Effector CD4-positive, alpha-beta T cell (primary cell): Measurements from ENCODE around the gene PAOX.
"Not testable (repeated sequence)": the region's sequence is repeated elsewhere in the genome, so short reads cannot be mapped to it uniquely, and the experiment has no call there.

Source experiments
- DNase-seq: peaks from one replicate; pipeline ENCODE4 v3.0.0-alpha.2; 2020

Gene PAOX

DNA sequence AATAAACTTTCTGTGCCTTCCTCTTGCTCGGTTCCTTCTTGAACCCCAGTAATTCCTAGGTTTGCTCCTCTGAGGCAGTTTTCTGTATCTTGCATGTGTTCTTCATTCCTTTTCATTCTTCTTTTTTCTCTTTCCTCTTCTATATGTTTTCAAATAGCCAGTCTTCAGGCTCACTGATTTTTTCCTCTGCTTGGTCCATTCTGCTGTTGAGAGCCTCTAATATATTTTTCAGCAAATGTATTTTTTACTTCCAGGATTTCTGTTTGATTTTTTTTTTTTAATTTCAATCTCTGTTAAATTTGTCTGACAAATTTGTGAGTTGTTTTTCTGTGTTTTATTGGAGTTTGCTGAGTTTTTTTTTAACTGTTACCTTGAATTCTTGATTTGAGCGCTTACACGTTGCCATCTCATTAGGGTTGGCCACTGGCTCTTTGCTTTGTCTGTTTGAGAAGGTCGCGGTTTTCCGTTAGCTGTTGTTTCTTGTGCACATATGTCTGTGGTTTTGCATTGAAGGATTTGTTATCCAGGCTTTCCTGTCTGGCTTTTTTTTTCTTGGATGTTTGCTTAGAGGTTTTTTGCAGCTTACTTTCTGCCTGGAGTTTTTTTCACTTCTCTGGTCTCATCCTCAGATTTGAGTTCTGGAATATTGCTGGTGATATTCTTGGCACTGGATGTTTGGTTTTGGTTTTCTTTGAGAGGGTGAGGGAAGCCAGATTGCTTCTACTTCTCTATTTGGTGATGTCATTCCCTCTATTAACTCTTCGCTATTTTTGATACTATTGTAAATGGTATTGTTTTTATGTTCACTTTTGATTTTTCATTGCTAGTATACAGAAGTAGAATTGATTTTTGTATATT is 32.7 kb downstream of the PAOX start:
- DNase-seq = no peak

DNA sequence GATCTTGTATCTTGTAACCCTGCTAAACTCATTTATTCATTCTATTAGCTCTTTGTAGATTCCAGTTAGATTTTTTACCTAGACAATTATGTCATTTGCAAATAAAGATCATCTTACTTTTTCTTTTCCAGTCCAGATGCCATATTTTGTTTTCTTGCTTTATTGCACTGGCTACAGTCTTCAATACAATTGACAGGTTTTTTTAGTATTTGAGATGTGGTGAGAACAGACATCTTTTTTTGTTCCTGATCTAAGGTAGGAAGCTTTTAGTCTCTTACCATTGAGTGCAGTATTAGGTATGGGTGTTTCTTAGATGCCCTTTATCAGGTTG is 33.3 kb downstream of the PAOX start:
- no peak for DNase-seq

DNA sequence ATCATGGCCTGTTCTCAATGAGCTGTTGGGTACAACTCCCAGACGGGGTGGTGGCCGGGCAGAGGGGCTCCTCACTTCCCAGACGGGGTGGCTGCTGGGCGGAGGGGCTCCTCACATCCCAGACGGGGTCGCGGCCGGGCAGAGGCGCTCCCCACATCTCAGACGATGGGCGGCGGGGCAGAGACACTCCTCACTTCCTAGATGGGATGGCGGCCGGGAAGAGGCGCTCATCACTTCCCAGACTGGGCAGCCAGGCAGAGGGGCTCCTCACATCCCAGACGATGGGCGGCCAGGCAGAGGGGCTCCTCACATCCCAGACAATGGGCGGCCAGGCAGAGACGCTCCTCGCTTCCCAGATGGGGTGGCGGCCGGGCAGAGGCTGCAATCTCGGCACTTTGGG is 35.3 kb downstream of the PAOX start:
- DNase-seq = not testable (repeated sequence)

DNA sequence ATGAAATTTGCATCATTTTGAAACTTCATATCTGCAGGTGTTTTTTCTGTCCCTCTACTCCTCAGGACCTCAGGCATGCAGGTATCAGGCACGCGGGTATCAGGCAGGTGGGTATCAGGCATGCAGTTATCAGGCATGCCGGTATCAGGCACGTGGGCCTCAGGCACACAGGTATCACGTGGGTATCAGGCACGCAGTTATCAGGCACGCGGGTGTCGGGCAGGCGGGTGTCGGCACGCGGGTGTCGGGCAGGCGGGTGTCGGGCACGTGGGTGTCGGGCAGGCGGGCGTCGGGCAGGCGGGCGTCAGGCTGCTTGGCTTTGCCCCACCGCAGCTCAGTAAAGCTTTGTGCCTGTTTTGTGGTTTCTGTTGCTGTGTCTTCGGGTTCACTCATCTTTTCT is 36.7 kb downstream of the PAOX start:
- no peak for DNase-seq

DNA sequence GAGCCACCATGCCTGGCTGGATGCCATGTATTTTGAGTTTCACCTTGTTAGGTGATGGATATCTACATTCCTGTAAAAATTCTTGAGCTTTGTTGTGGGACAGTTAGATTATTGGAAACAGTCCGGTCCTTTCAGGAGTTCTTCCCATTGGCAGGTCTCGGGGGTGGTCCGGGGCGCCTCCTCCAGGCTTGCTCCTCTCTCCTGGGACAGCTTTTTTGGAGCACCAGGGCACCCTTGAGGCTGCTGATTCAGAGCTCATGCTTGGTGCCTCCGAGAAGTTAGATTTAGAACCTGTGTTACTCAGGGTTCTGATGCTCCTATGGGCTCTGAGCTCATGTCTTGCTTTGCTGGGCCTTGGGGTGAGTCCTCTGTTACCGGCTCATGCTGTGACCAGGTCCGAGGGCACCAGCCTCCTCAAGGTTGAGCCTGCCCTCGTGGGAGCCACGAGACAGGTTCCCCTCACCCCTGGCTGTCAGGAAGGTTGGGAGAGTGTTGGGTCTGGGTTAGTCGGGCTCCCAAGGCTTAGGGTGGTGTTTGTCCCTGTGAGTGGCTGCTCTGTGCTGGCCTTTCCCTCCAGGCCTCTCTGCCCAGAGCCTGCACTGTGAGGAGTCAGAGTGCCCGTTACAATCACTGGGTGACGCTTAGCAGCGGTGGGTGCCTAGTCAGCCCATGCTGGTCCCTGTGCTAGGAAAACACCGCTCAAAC is 39.4 kb downstream of the PAOX start:
- DNase-seq = no peak

DNA sequence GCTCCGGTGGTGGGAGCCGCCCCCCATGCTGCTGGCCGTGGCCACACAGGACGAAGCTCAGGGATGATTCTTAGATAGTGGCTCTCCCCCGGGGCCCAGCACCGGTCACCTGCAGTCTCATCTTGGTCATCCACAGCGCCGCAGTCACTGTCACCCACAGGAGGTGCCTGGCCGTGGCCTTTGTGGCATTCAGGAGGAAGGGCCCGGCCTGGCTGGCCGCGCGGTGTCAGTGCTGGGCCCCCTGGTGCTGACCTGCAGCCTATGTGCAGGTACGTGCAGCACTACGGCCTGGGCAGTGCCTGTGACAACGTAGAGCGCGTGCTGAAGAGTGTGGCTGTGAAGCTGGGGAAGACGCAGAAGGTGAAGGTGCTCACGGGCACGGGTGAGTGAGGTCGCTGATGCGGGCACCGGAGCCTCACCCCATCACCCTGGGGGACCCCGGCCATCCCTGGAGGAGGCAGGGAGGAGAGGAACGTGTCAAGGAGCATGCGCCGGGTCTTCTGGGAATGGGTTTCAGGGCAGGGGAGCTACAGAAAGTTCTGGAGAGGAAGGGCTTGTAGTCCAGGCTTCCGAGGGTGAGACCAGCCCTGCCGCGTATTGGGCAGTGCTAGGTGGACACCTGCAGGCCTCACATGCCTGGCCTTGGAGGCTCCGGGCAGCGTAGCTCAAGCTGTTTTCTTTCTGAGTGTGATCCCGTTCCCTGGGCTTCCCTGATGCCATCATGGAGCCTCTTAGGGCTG is 40.3 kb downstream of the PAOX start:
- no peak for DNase-seq

DNA sequence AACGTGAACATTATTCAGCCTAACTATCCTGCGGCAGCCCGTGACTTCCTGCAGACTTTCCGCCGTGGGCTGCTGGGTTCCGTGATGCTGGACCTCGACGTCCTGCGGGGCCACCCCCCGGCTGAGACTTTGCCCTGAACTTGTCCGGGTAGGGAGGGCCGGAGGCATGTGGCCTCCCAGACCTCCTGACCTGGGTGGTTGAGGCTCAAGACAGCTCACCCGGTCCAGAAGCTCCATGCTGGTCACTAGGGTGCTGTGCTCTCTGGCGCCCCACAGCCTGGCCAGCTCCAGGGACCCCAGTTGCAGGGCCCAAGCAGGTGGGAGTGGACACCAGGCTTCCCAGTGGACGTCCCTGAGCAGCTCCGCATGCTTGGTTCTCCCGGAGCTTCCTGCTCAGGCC is 41.0 kb downstream of the PAOX start:
- DNase-seq = no peak

DNA sequence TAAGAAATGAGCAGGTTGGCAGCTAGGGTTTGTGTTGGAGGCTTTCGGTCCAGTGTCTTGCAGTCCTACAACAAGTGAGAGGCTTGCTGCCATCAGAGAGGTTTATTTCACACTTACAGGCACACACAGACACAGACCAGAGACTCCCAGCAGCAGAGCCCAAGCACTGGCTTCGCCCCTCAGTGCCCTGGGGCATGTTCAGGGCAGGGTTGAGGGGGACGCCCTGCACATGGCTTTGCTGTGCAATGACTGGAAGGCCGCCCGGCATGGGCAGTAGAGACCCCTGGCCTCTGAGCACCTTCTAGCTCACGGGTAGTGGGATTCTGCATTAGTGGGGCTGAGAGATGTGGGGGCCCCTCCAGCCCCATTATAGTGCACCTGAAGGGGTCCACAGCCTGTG is 41.5 kb downstream of the PAOX start:
- no peak for DNase-seq

DNA sequence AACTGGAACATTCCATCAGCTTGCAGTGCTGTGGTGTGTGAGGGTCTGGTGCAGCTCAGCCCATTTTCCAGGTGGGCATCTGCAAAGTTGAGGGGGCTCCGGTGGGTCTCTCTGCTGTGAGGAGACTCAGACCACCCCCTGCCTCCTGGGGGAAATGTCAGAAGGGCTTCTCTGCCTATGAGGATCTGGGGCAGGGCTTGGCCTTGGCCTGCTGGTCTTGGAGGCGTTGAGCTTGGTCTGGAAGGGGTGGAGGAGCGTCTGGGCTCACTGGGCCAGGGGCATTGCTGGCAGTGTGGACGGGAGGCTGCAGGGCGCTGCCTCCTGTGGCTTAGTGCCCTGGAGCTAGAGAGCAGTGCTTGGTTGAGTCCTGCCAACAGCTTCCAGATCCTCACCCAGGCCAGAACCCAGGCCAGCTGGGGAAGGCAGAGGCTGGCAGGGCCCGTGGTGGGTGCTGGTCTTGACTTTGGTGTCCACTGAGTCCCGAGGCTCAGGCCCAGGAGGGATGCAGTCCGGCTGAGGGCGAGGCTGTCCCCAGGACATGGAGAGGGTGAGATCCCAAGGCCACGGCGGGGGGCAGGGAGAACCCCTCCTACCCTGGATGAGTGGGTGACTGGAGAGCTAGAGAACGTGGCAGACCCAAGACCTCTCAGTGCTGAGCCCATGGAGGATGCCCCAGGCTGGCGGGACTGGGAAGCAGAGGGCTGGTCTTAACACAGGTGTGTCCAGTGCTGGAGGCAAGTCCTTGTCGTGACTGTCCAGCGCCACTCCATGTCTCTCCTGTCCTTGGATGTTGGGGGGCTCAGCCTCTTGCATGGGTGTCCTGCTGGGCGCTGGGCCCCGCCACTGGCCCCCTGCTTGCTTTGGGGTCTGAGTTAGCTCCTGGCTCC is 42.5 kb downstream of the PAOX start:
- no peak for DNase-seq

DNA sequence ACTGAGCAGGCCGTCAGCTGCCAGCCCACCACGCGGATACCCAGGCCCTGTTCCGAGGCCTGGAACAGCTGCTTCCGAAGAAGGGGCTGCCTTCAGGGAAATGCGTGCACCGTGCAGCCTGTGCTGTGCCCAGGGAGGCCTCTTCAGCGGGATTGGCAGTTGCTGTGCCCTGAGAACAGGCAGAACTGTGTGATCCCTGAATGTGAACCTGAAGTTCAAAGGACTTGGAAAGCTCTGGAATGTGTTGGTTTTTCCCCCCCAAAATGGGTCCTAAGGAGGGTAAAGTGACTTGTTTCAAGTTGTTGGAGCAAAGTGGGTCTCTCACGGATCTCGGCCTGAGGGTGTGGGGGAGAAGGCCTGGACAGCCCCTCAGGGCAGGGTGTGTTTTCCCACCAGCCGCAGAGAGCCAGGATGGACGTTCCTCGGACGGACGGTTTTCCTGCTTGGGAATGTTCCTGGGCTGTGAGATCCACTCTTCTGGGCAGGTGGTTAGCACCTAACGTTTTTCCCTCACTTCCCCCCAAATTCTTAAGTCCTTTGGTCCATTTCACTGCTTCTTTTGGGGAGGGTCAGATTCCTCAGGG is 43.3 kb downstream of the PAOX start:
- DNase-seq = no peak

DNA sequence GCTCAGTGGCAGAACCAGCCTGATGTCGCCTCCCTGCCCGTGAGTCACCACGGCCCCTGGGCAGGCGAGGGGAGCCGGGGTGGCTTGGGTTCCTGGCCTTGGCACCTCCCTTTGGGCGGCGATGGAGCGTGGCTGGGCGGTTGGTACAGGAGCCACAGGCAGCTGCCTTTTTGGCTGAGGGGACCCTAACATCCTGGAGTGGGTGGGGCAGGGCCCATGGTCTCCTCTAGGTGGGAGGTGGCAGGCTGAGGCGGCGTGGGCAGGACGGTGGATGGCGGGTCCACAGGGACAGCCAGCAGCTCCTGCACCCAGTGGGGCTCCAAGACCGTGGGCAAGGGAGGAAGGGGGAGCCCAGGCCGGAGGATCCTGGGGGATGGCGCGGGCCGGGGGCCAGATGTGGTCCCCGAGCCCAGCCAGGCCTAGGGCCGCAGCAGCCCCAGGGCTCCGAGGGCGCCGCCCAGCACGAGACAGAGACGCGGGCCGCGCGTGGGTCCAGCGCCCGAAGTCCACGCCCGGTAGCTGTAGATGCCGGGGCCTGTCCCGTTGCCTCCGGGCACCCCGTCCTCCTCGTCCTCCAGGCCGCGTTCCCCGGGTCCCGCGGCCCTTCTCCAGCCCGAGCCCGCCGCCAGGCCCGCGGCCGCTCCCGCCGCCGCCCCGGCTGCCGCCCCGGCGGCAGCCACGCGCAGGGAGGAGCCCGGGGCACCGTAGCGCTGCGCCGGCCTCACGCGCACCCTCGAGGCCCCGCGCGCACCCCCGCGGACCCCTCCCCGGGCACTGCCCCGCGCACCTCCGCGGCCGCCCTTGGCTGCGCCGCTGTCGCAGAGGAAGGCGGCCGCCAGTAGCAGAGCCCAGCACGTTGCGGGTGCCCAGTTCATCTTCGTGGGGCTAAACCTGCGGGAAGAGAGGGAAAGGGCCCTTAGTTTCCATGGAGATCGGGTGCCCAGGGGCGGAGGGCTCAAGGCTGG is 44.0 kb downstream of the PAOX start:
- no peak for DNase-seq

DNA sequence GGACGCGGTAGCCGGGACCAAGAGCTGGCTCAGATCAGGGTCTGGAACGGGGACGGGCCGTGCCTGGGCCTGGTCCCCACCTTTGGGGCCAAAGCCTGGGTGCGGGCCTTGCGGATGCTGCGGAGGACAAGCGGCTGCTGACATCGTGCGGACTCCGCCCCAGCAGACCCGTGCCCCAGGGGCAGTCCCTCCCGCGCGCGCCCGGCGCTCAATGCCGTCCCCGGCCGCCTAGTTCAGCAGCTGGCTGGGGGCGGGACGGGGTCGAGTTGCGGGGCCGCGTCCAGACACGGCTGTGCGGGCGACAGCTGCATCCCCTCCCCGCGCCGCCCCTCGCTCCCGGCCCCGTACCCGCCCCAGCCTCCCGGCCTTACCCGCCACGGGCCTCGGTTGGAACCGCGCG is 45.0 kb downstream of the PAOX start:
- DNase-seq = not testable (repeated sequence)

DNA sequence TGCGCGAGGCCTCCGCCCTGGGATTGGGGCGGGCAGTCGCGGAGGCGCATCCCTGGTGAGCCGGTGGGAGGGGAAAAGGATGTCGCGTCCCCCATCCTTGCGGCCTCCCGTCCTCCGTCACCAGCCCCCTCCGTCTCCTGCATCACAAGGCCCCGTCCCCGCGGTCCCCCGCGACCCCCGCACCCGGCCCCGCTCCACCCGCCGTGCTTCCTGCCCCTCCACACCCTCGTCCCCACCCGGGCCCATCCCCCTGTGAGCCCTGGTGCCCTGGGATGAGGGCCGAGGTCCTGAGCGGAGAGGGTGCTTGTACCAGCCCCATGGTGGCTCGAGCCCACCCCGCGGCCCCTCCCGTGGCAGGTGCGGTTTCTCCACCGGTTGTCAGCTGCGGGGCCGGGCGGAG is 45.5 kb downstream of the PAOX start, which contains the start of gene SPRN:
Gene SPRN (minus strand): TSS at position 25 of the 400 bp plus-strand sequence. CDS start 944 bp downstream, outside the sequence.
- DNase-seq = not testable (repeated sequence)

DNA sequence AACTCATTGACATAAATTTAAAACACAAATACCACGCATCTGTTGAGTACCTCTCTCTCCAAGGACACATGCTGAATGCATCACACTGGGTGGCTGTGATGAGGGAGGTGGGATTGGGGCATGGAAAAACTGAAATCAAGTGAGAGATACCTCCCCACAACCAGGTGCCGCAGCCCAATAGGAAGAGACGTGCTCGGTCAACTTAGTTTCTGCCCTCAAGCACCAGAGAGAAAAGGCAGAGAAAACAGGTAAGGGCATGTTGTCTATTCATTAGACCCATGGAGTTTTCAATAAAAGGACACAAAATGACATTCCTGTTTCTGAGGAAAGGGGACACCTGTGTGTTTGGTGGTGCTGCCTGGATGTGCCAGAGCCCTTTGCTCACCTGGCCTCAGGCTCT is 50.5 kb downstream of the PAOX start:
- DNase-seq = not testable (repeated sequence)

DNA sequence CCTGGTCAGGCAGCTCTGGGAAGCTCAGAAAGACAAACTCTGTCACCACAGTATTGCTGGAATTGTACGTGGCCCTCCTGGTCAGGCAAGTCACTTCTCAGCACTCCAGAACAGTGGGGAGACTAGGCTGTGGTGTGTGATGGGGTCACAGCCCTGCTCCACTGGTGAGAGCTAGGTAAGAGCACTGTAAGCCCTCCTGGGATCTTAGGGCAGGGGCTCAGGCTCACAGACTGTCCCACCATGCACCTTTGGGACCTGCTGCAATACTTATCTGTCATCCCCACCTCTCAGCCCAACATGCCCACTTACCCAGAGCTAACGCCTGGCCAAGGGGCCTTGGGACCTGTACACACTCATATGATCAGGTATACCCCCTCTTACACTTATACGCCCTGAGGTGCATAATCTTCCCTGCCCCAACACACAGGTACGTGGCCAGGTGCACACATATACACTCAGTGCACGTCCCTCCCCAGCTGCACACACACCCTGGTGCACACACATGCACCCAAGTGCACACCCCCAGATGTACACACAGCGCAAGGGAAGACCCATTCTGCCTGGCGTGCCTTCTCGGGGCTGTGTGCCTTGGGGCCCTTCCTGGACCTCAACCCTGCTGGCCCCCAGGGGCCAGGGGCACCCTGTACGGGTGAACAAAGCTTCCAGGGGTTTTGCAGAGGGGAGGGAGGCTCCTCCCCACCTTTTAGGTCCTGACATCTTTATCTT is 53.0 kb downstream of the PAOX start:
- DNase-seq = not testable (repeated sequence)

DNA sequence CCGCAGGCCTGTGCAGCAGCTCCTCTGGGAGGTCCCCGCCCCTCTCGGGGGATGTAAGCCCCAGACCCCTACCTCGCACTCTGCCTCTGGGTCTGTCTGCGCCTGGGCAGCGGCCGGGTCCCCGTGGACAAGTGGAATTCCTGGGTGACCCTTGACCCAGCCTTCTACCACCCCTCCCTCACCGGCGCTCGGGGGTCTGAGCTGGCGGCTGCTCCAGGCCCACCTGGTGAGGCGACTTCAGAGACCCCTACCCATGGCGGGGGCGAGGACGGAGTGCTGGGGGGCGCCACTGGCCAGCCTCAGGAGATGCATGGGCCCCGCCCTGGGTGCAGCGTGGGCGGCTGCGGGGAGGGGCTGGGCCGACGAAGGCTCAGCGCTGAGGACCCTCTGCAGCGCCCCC is 53.7 kb downstream of the PAOX start:
- not testable (repeated sequence) for DNase-seq

DNA sequence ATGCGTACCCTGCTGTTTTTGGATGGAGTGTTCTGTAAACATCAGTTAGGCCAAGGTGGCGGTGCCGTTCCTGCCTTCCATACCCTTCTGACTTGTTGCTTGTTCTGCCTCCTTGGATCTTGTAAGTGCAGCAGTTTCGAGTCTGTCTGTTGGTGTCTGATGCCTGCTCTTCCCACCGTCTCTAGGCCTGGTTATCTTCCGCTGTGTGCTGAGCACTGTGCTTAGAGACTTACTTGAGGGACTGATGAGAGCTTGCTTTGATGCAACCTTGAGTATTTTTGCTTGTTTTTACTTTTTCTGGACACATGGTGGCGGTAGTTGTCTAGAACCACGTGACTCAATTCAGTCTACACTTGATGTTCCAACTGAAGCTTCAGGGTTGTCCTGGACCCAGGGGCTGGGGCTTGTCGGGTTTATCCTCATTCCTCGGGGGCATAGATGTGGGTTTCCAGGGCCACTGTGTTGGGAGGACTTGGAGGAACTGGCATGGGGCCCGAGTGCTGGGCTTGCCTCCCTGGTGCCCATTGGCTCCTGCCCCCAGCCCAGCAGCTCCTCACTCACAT is 59.7 kb downstream of the PAOX start:
- no peak for DNase-seq

DNA sequence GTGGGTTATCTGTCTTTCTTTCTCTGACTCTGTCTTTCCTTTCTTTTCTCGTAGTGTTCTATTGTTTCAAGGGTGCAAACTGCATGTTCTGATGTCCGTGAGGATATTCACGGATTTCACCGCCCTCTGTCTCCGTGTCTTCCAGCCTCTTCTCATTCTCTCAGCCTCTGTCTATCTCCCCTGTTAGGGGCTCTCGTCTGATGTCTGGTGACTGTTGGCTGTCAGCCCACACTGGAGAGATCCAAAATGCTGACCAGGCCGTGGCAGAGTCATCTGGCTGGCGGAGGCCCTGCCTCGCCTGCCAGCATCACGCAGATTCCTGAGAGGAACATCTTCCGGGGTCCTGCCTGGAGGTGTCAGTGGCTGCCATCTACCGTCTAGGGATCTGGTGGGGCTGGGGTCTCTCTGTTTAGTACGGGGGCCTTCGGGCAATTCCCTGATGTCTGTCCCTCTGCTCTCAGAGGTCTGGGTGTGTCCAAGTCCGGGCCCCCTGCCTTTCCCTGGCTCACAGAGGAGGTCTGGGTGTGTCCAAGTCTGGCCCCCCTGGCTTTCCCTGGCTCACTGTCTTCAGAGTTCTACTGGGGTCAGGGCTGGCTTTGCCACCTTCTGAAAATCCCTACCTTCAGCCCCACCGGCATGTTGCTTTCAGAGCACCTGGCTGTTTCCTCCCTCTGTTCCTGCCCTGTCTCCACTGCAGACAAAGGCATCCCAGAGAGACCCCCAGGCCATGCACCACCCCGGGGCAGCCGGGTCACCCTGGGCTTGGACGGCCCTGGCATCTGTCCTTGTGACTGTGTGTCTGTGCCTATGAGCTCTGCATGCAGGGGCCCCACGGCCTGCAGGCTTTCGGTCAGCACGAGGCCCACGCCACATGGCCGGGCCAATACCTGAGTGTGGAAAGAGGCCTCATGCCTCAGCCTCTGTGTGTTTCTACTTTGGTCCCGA is 60.7 kb downstream of the PAOX start:
- DNase-seq = no peak
